ENCODE data around the gene LSM7.

- TF ChIP-seq CTCF (IDR thresholded peaks at IDR 0.05) (no peak), POLR2A (IDR thresholded peaks at IDR 0.05) (no peak)
These were observed 7.5 kb upstream of the LSM7 start for GRCh38 chr19:2335848-2336247.

Data from breast epithelium (tissue), 3 donors.